Stimulated activated naive CD8-positive, alpha-beta T cell treated with anti-CD3 and anti-CD28 coated beads, Interleukin-15, Interleukin-2, amounts not matched to agents 100 ng/mL and 50 ng/mL, for 24 hours (primary cell): ENCODE results near the gene C2CD2L.
"Not testable (repeated sequence)": the region's sequence is repeated elsewhere in the genome, so short reads cannot be mapped to it uniquely, and the experiment has no call there.

Experiments
- H3K27ac Mint-ChIP-seq: one replicate; pipeline ENCODE4 v1.8.0; 2021; ENCODE audit warnings: mild to moderate bottlenecking, mixed read lengths
- H3K27me3 Mint-ChIP-seq: one replicate; pipeline ENCODE4 v1.8.0; 2021; ENCODE audit warnings: mixed read lengths
- H3K36me3 Mint-ChIP-seq: one replicate; pipeline ENCODE4 v1.8.0; 2021; ENCODE audit warnings: low read depth, mixed read lengths
- H3K4me1 Mint-ChIP-seq: one replicate; pipeline ENCODE4 v1.8.0; 2021; ENCODE audit warnings: low read depth, mixed read lengths
- H3K4me3 Mint-ChIP-seq: one replicate; pipeline ENCODE4 v1.8.0; 2021; ENCODE audit warnings: mild to moderate bottlenecking, mixed read lengths
- H3K9me3 Mint-ChIP-seq: one replicate; pipeline ENCODE4 v1.8.0; 2021; ENCODE audit warnings: mixed read lengths

Gene C2CD2L

DNA sequence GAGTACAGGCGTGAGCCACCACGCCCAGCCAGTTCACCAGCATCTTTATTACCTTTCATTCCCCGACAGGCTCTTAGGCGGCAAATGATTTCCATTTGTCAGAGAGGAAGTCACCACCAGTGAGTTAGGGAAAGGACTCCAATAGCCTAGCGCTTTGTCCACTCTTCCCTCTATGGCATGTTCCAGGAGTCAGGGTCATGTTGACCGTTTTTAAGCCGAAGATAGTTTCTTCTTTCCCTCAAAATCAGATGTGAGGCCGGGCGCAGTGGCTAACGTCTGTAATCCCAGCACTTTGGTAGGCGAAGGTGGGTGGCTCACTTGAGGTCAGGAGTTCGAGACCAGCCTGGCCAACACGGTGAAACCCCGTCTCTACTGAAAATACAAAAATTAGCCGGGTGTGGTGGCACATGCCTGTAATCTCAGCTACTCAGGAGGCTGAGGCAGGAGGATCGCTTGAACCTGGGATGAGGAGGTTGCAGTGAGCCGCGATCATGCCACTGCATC, 3.9 kb upstream of the C2CD2L start:
- Mint-ChIP-seq H3K4me1 (peaks cover 49% of the 10 kb centered on the region), H3K36me3 (peaks cover 21% of the 10 kb centered on the region), H3K27ac (peak overlapping the region; percentile 96)

DNA sequence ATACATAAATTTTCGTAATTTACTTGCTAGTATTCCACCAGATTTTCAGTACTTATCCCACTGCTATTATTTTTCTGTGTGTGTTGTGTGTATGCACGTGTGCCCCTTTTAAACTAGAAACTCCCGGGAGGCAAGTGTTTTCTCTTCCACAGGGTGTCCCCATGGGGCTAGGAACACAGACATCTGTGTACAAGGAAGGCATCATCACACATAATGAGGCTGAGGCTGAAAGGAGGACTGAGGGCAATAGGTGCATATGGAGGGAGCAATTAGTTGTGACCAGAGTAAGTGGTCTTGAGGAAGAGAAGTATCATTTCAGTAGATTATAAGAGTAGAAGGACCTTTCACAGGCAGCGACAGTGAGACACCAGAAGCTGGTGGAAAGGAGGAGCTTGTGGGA, 3.4 kb upstream of the C2CD2L start:
- H3K27me3 Mint-ChIP-seq: no peaks in the 10 kb centered on the region
- H3K9me3 Mint-ChIP-seq: no peaks in the 10 kb centered on the region
- H3K27ac Mint-ChIP-seq: peak overlapping the region; percentile 38
- peak overlapping the region; percentile 88 for H3K4me3 Mint-ChIP-seq
- H3K4me1 Mint-ChIP-seq: peaks cover 52% of the 10 kb centered on the region
- peaks cover 19% of the 10 kb centered on the region for H3K36me3 Mint-ChIP-seq

More for the DNA sequence above, 3.9 kb upstream of the C2CD2L start:
- not testable (repeated sequence) for H3K27me3 Mint-ChIP-seq, H3K9me3 Mint-ChIP-seq
- H3K4me3 Mint-ChIP-seq: peak overlapping the region; percentile 88

DNA sequence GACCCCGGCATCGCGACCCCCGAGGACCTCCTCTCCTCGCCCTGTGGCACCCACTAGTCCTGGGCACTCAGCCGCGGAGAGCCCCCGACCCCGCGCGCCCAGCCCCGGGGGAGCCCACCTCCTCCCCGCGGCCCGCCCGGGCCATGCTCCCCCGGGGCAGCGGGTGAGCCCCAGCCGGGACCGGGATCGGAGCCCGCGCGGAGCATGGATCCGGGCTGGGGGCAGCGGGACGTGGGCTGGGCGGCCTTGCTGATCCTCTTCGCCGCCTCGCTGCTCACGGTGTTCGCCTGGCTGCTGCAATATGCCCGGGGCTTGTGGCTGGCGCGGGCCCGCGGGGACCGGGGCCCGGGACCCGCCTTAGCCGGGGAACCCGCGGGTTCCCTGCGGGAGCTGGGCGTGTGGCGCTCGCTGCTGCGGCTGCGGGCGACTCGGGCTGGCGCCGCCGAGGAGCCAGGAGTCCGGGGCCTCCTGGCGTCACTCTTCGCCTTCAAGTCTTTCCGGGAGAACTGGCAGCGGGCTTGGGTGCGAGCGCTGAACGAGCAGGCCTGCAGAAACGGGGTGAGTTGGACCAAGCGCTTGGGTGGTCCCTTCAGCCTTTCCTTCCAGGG, 498 bp downstream of the C2CD2L start:
- Mint-ChIP-seq H3K4me3 (peak overlapping the region; percentile 93), H3K27ac (peak overlapping the region; percentile 83), H3K27me3 (no peaks in the 10 kb centered on the region), H3K36me3 (peaks cover 23% of the 10 kb centered on the region), H3K4me1 (peaks cover 46% of the 10 kb centered on the region), H3K9me3 (no peaks in the 10 kb centered on the region)

DNA sequence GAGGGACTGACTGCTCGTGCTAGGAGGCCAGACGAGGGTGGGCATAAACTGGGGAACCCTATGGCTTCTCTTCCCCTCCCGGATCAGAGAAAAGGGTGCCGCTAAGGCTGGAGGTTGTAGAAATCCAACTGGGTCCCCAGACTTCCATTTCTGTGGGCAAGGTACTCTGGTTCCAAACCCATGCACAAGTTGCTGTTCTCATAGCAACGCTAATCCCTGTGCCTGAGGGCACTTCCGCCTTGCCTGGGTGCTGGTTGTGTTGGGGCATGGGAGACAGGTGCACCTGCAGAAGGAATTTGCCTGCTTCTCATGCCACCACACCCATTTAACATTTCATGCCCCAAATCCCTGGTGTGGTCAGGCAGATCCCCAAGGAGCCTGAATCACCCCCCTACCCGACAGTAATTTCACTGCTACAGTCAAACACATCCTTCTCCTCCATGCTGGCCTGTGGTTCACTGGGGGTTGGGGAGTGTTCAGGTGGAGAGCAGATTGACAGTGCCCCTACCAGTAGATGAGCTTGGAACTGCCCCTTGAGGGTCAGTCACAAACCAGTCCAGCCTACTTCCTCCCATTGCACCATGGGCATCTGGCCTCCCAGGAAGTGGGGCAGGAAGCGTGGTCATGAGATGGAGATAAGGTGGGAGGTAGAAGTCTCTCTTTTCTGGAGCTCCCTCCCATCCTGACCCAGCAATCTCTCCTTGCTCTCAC, 1.2 kb downstream of the C2CD2L start:
- H3K27ac Mint-ChIP-seq: peak overlapping the region; percentile 83
- peaks cover 43% of the 10 kb centered on the region for H3K4me1 Mint-ChIP-seq
- H3K36me3 Mint-ChIP-seq: peaks cover 29% of the 10 kb centered on the region
- no peaks in the 10 kb centered on the region for H3K9me3 Mint-ChIP-seq
- no peaks in the 10 kb centered on the region for H3K27me3 Mint-ChIP-seq
- H3K4me3 Mint-ChIP-seq: peak overlapping the region; percentile 93

DNA sequence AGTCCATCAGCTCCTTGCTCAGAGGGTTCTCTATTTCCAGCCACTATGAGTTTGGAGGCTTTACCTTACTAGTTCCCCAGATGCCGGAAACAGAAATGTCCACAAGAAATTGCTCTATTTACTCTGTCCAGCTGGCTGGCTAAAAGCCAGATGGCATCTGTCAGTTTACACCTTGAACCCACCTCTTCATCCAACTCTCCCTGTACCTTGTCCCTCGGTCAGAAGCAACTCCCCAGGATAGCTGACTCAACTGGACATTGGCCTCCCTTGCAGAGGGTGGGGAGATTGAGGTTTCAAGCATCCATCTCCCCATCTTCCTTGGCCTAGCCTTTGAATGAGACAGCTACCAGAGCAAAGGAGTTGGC, 1.7 kb downstream of the C2CD2L start:
- Mint-ChIP-seq H3K9me3 (no peaks in the 10 kb centered on the region), H3K27me3 (no peaks in the 10 kb centered on the region), H3K36me3 (peaks cover 32% of the 10 kb centered on the region), H3K4me3 (peak overlapping the region; percentile 93), H3K4me1 (peaks cover 40% of the 10 kb centered on the region), H3K27ac (peak overlapping the region; percentile 83)

- Mint-ChIP-seq H3K4me1 (peaks cover 39% of the 10 kb centered on the region), H3K36me3 (peaks cover 32% of the 10 kb centered on the region), H3K9me3 (no peaks in the 10 kb centered on the region), H3K4me3 (peak overlapping the region; percentile 93), H3K27me3 (no peaks in the 10 kb centered on the region), H3K27ac (peak overlapping the region; percentile 83)
Observed at GRCh38 chr11:119109843-119110242, 2.7 kb downstream of the C2CD2L start.

DNA sequence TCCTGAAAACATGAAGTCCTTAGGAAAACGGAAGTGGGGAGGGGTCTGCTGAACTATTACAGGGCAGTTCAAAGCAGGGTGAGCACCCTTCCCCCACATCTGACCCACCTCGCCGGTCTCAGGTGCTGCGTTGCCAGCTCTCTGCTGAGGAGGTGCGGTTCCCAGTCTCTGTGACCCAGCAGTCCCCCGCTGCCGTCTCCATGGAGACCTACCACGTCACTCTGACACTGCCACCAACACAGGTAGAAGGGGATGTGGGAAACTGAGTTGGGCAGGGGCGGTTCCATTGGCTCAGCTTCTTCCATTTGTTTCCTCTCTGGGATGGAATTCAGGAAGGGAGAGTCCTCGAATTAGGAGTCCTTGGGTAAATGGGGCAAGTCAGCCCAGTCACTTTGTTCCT, 3.3 kb downstream of the C2CD2L start:
- H3K4me1 Mint-ChIP-seq: peaks cover 44% of the 10 kb centered on the region
- H3K4me3 Mint-ChIP-seq: no peak overlapping the region
- peaks cover 37% of the 10 kb centered on the region for H3K36me3 Mint-ChIP-seq

GRCh38 chr11:119111361-119111925, 4.3 kb downstream of the C2CD2L start:
- Mint-ChIP-seq H3K4me1 (peaks cover 45% of the 10 kb centered on the region), H3K27me3 (no peaks in the 10 kb centered on the region), H3K27ac (no peak overlapping the region), H3K4me3 (no peak overlapping the region), H3K36me3 (peaks cover 44% of the 10 kb centered on the region), H3K9me3 (no peaks in the 10 kb centered on the region)

More for the DNA sequence above, 3.3 kb downstream of the C2CD2L start:
- no peak overlapping the region for H3K27ac Mint-ChIP-seq
- no peaks in the 10 kb centered on the region for H3K27me3 Mint-ChIP-seq
- no peaks in the 10 kb centered on the region for H3K9me3 Mint-ChIP-seq

GRCh38 chr11:119112314-119113020, 5.3 kb downstream of the C2CD2L start:
- H3K9me3 Mint-ChIP-seq: no peaks in the 10 kb centered on the region
- no peaks in the 10 kb centered on the region for H3K27me3 Mint-ChIP-seq
- no peak overlapping the region for H3K27ac Mint-ChIP-seq
- H3K4me3 Mint-ChIP-seq: no peak overlapping the region
- H3K36me3 Mint-ChIP-seq: peaks cover 51% of the 10 kb centered on the region
- peaks cover 39% of the 10 kb centered on the region for H3K4me1 Mint-ChIP-seq

DNA sequence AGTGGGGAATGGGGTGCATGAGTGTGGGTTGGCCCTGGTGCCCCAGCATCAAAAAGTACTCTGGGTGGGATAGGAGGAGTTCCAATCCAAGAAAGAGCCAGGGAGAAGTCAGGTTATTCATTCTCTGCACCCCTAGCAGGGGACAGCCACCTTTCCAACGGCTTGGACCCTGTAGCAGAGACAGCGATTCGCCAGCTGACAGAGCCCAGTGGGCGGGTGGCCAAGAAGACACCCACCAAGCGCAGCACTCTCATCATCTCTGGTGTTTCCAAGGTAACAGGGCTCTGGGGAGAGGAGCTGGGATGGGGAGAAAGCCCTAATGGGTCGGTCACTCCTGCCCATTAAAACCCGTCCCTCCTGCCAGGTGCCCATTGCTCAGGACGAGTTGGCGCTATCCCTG, 6.6 kb downstream of the C2CD2L start:
- Mint-ChIP-seq H3K27ac (no peak overlapping the region), H3K36me3 (peaks cover 58% of the 10 kb centered on the region), H3K4me1 (peaks cover 33% of the 10 kb centered on the region), H3K9me3 (no peaks in the 10 kb centered on the region), H3K4me3 (no peak overlapping the region), H3K27me3 (no peaks in the 10 kb centered on the region)

- no peak overlapping the region for H3K4me3 Mint-ChIP-seq
- no peaks in the 10 kb centered on the region for H3K27me3 Mint-ChIP-seq
- peaks cover 27% of the 10 kb centered on the region for H3K4me1 Mint-ChIP-seq
- no peaks in the 10 kb centered on the region for H3K9me3 Mint-ChIP-seq
- peaks cover 58% of the 10 kb centered on the region for H3K36me3 Mint-ChIP-seq
- no peak overlapping the region for H3K27ac Mint-ChIP-seq
Observed at GRCh38 chr11:119114351-119114750, 7.2 kb downstream of the C2CD2L start.

GRCh38 chr11:119115484-119116234, 8.5 kb downstream of the C2CD2L start:
- H3K36me3 Mint-ChIP-seq: peaks cover 51% of the 10 kb centered on the region
- no peaks in the 10 kb centered on the region for H3K9me3 Mint-ChIP-seq
- peak overlapping the region; percentile 89 for H3K27ac Mint-ChIP-seq
- no peaks in the 10 kb centered on the region for H3K27me3 Mint-ChIP-seq
- H3K4me1 Mint-ChIP-seq: peaks cover 23% of the 10 kb centered on the region
- H3K4me3 Mint-ChIP-seq: peak overlapping the region; percentile 69

- Mint-ChIP-seq H3K27ac (peak overlapping the region; percentile 89), H3K36me3 (peaks cover 49% of the 10 kb centered on the region), H3K4me3 (no peak overlapping the region), H3K4me1 (peaks cover 28% of the 10 kb centered on the region), H3K27me3 (no peaks in the 10 kb centered on the region), H3K9me3 (no peaks in the 10 kb centered on the region)
Observed at GRCh38 chr11:119116235-119116594, 9.1 kb downstream of the C2CD2L start.

- peak overlapping the region; percentile 39 for H3K27ac Mint-ChIP-seq
- no peak overlapping the region for H3K4me3 Mint-ChIP-seq
- H3K9me3 Mint-ChIP-seq: no peaks in the 10 kb centered on the region
- no peaks in the 10 kb centered on the region for H3K27me3 Mint-ChIP-seq
- H3K36me3 Mint-ChIP-seq: peaks cover 45% of the 10 kb centered on the region
- H3K4me1 Mint-ChIP-seq: peaks cover 28% of the 10 kb centered on the region
Observed at GRCh38 chr11:119116601-119117000, 9.5 kb downstream of the C2CD2L start.
